ENCODE measurements around the gene GALNT14. TPM values are rescaled to one million over a fixed set of nuclear protein-coding genes. Genes with fewer than 3 reads are reported as not detected.

GALNT14 gene
- total and polyA plus RNA-seq, 2 of the 8 experiments (the other 6 are each of a cell fraction or from before 2014, with no cell fraction given), result 13.0 to 13.7 TPM

DNA sequence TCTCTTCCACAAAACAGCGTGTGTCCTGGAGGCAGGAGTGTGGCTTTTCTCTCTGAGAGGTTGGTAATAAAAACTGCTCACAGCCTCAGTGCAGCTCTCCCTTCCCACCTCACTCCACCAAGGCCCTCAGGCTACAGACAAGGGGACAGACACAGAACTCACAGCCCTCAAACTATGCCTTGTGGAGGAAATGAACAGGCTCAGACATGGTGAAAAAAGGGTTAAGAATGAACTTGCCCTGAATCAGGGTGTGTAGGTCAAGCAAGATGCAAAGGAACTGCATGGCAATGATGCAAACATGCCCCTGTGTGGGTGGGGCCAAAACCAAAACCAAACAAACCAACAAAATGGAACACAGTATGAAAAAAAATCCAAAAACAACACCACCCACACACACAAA, 125.8 kb downstream of the GALNT14 start (continued):
- TF ChIP-seq CHD7 (IDR thresholded peaks at IDR 0.05; ENCODE audit: insufficient replicate concordance, low read length) (no peak), CBX8 (IDR thresholded peaks at IDR 0.05; ENCODE audit: borderline replicate concordance, low read depth, low read length) (no peak), GABPA (IDR thresholded peaks at IDR 0.05; ENCODE audit: borderline replicate concordance, insufficient read depth, low read length) (no peak), RAD21 (IDR thresholded peaks at IDR 0.05 in 1 of 2, conservative IDR thresholded peaks at IDR 0.05 in 1 of 2; ENCODE audit: low read depth in 2 of 2, low read length in 2 of 2) (no peak), CHD1 (IDR thresholded peaks at IDR 0.05; ENCODE audit: low read depth, low read length) (no peak), FOSL1 (IDR thresholded peaks at IDR 0.05; ENCODE audit: insufficient read depth, low read depth, low read length) (no peak), YY1 (IDR thresholded peaks at IDR 0.05; ENCODE audit: low read depth, low read length) (no peak), EP300 (IDR thresholded peaks at IDR 0.05; ENCODE audit: borderline replicate concordance in 1 of 2, low read depth in 2 of 2, low read length in 2 of 2) (no peak), TAF1 (IDR thresholded peaks at IDR 0.05; ENCODE audit: low read depth, low read length) (no peak), MAFK (IDR thresholded peaks at IDR 0.05; ENCODE audit: low read depth, low read length) (no peak), POLR2AphosphoS5 (IDR thresholded peaks at IDR 0.05; ENCODE audit: low read depth, low read length) (no peak), RXRA (IDR thresholded peaks at IDR 0.05; ENCODE audit: insufficient read depth, low read depth, low read length) (no peak)

Data from H1 (cell line).